ENCODE measurements around the gene NDUFB3. TPM values are rescaled to one million over a fixed set of nuclear protein-coding genes. Genes with fewer than 3 reads are reported as not detected.
"Not testable (repeated sequence)": the region's sequence is repeated elsewhere in the genome, so short reads cannot be mapped to it uniquely, and the experiment has no call there.

The NDUFB3 gene
- total and polyA plus RNA-seq, 4 donors = 34.2 to 177 (median 53.2) TPM

DNA sequence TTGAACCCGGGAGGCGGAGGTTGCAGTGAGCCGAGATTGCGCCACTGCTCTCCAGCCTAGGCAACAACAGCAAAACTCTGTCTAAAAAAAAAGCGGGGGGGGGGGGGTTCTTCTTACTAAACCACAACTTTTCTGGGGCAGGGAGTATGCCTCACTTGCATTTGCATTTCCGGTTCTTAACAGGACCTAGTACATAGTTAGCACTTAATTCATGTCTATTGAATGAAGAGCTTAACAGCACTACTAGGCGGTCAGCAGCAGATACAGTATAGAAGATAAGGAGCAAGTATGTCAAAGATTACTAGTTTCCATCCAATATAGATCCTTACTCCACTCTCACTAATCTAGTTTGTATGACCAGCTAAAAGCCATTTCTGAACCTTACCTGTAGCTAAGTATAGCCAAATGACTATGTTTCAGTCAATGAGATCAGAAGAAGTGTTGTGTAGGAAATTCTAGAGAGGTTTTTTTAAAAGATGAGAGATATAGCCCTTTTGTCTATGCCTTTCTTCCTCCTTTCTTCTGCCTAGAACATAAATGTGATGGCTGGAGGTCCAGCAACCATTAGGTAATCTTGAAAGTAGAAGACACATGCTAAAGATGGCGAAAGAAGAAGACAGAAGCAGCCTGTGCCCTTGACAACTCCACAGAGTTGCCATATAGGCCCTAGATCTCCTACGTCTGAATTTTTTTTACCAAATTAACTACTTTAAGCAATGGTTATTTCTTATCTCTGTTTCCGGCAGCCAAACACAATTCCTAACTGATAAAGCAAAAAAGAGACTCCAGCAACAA is 11.6 kb upstream of the NDUFB3 start:
- Histone ChIP-seq H3K4me1 (ENCODE audit: control insufficient read depth in 4 of 4, insufficient read depth in 4 of 4, low read length in 3 of 4) (peaks cover 4 to 23% (median 19%) of the 10 kb centered on the region in 4 donors), H3K27ac (ENCODE audit: low read depth in 1 of 2, low read length in 2 of 2) (no peak overlapping the region), H3K36me3 (ENCODE audit: control insufficient read depth in 4 of 4, insufficient read depth in 3 of 4, low read depth in 1 of 4, low read length in 3 of 4) (peaks cover 0 to 3% (median 1%) of the 10 kb centered on the region in 4 donors), H3K4me3 (ENCODE audit: low read depth in 1 of 3, low read length in 3 of 3) (no peak overlapping the region), H3K9me3 (ENCODE audit: control insufficient read depth in 4 of 4, low read length in 3 of 4) (no peaks in the 10 kb centered on the region), H3K27me3 (ENCODE audit: control insufficient read depth in 4 of 4, insufficient read depth in 4 of 4, low read length in 3 of 4) (no peaks in the 10 kb centered on the region), H3K9ac (ENCODE audit: low read depth in 1 of 2, low read length in 2 of 2) (no peak overlapping the region)
- DNase-seq (ENCODE audit: low spot score) = no peak
- 82% methylated on average over 10 of the region's 10 CpGs for WGBS
- TF ChIP-seq HNF4A (conservative IDR thresholded peaks at IDR 0.05) = no peak
- no peak for TF ChIP-seq FOXA1 (IDR thresholded peaks at IDR 0.05)
- TF ChIP-seq SP1 (IDR thresholded peaks at IDR 0.05) = no peak
- TF ChIP-seq, protein P1, sequence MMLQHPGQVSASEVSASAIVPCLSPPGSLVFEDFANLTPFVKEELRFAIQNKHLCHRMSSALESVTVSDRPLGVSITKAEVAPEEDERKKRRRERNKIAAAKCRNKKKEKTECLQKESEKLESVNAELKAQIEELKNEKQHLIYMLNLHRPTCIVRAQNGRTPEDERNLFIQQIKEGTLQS (IDR thresholded peaks at IDR 0.05) = no peak
- TF ChIP-seq, protein P2, sequence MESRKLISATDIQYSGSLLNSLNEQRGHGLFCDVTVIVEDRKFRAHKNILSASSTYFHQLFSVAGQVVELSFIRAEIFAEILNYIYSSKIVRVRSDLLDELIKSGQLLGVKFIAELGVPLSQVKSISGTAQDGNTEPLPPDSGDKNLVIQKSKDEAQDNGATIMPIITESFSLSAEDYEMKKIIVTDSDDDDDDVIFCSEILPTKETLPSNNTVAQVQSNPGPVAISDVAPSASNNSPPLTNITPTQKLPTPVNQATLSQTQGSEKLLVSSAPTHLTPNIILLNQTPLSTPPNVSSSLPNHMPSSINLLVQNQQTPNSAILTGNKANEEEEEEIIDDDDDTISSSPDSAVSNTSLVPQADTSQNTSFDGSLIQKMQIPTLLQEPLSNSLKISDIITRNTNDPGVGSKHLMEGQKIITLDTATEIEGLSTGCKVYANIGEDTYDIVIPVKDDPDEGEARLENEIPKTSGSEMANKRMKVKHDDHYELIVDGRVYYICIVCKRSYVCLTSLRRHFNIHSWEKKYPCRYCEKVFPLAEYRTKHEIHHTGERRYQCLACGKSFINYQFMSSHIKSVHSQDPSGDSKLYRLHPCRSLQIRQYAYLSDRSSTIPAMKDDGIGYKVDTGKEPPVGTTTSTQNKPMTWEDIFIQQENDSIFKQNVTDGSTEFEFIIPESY (IDR thresholded peaks at IDR 0.05) = no peak
- no peak for TF ChIP-seq HNF4G (IDR thresholded peaks at IDR 0.05)
- TF ChIP-seq, protein P3, sequence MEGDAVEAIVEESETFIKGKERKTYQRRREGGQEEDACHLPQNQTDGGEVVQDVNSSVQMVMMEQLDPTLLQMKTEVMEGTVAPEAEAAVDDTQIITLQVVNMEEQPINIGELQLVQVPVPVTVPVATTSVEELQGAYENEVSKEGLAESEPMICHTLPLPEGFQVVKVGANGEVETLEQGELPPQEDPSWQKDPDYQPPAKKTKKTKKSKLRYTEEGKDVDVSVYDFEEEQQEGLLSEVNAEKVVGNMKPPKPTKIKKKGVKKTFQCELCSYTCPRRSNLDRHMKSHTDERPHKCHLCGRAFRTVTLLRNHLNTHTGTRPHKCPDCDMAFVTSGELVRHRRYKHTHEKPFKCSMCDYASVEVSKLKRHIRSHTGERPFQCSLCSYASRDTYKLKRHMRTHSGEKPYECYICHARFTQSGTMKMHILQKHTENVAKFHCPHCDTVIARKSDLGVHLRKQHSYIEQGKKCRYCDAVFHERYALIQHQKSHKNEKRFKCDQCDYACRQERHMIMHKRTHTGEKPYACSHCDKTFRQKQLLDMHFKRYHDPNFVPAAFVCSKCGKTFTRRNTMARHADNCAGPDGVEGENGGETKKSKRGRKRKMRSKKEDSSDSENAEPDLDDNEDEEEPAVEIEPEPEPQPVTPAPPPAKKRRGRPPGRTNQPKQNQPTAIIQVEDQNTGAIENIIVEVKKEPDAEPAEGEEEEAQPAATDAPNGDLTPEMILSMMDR (IDR thresholded peaks at IDR 0.05; ENCODE audit: low read depth, low read length, missing input control) = no peak
- TF ChIP-seq TAF1 (conservative IDR thresholded peaks at IDR 0.05) = no peak
- TF ChIP-seq JUND (IDR thresholded peaks at IDR 0.05) = no peak
- TF ChIP-seq RXRA (IDR thresholded peaks at IDR 0.05) = no peak
- TF ChIP-seq, protein P4, sequence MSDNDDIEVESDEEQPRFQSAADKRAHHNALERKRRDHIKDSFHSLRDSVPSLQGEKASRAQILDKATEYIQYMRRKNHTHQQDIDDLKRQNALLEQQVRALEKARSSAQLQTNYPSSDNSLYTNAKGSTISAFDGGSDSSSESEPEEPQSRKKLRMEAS (IDR thresholded peaks at IDR 0.05) = no peak
- no peak for TF ChIP-seq RAD21 (IDR thresholded peaks at IDR 0.05)
- no peak for TF ChIP-seq YY1 (IDR thresholded peaks at IDR 0.05)
- no peak for TF ChIP-seq GABPA (IDR thresholded peaks at IDR 0.05 in 1 of 2, conservative IDR thresholded peaks at IDR 0.05 in 1 of 2)

DNA sequence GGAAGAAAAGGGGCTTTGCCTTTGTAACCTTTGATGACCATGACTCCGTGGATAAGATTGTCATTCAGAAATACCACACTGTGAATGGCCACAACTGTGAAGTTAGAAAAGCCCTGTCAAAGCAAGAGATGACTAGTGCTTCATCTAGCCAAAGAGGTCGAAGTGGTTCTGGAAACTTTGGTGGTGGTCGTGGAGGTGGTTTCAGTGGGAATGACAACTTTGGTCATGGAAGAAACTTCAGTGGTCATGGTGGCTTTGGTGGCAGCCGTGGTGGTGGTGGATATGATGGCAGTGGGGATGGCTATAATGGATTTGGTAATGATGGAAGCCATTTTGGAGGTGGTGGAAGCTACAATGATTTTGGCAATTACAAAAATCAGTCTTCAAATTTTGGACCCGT is 8.3 kb upstream of the NDUFB3 start:
- not testable (repeated sequence) for H3K4me3 ChIP-seq (ENCODE audit: low read depth in 1 of 3, low read length in 3 of 3); H3K27ac ChIP-seq (ENCODE audit: low read depth in 1 of 2, low read length in 2 of 2); H3K9me3 ChIP-seq (ENCODE audit: control insufficient read depth in 4 of 4, low read length in 3 of 4); H3K9ac ChIP-seq (ENCODE audit: low read depth in 1 of 2, low read length in 2 of 2); DNase-seq (ENCODE audit: low spot score); H3K36me3 ChIP-seq (ENCODE audit: control insufficient read depth in 4 of 4, insufficient read depth in 3 of 4, low read depth in 1 of 4, low read length in 3 of 4); H3K27me3 ChIP-seq (ENCODE audit: control insufficient read depth in 4 of 4, insufficient read depth in 4 of 4, low read length in 3 of 4)
- 95% methylated on average over 5 of the region's 5 CpGs for WGBS
- H3K4me1 ChIP-seq (ENCODE audit: control insufficient read depth in 4 of 4, insufficient read depth in 4 of 4, low read length in 3 of 4) = peaks cover 3 to 17% (median 12%) of the 10 kb centered on the region in 4 donors
